Stromal cell of bone marrow (primary cell): Measurements from ENCODE around the gene DCST2.
A peak's percentile ranks its signal among the peaks of the same experiment; 100 is the strongest.

ENCODE experiments used
- DNase-seq: peaks from one replicate; pipeline ENCODE4 v3.0.0-alpha.2; 2012; ENCODE audit warnings: low read depth

The DCST2 gene

DNA sequence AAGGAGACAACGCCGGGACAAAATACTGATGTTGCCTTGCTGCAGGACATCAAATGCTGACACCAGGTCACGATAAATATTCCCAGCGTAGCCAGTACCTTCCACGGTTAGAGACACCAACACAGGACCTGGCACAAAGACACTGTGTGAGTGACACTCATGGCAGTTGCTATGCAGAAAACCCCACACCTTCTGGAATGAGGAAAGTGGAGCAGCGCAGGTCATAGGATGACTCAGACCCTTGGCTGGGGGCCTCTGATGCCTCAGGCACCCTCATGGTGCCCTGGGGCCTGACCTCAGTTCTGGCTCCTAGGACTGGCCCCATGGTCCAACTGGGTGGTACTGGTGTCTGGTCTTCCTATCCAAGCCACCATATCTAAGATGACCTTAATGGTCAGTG lies 7.0 kb downstream of the DCST2 start:
- no peak for DNase-seq

DNA sequence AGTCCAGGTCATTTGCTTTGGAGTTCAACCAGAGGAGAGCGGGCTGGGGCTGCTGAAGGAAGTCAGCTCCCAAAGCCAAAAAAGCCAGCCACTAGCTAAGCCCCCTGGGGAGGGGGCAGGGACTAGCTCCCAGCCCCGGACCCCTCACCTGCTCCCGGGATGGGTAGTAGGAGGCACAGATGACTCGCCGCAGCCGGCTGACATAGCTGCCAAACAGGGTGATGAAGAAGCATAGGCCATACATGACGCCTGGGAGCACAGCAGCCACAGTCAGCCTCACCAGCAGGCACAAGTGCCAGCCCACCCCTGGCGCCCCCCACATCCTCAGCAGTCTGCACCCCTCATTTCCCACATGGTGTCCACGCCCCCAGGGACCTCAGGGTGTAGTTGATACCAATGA lies 7.4 kb downstream of the DCST2 start:
- no peak for DNase-seq

DNA sequence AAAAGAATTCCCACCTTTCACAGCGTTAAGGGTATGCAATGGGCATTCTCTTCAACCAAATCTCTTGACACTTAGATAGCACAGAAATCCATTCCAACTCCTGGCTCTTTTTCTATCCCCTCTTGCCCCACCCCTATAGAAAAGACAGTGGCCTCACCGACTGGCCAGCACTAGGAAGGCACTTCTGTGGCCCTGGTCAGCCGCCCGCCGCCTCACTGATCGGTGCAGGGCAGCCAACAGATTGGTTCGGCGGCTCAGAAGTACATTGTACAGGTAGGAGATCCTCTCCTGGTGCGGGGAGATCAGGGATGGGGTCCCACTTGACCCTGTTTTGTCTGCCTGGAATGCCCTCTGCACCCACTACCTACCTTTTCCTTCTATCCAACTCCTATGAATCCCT lies 9.3 kb downstream of the DCST2 start:
- no peak for DNase-seq

DNA sequence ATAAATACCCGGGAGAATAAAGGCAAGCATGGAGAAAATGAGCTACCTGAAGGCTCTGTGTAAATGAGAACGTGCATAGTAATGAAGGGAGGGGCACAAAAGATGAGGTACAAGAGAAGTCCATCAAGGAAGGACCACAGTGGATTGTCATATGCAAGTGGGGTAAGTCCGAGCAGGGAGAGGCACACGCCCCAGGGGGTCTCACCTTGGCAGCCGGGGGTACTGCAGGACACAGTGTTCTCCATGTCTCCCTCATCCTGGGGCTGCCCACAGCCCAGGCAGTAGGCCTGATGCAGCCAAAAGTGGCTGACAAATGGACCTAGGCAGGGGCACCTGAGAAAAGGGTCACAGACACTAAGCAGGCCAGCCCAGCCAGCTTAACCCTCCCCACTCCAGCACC lies 10.0 kb downstream of the DCST2 start:
- no peak for DNase-seq

DNA sequence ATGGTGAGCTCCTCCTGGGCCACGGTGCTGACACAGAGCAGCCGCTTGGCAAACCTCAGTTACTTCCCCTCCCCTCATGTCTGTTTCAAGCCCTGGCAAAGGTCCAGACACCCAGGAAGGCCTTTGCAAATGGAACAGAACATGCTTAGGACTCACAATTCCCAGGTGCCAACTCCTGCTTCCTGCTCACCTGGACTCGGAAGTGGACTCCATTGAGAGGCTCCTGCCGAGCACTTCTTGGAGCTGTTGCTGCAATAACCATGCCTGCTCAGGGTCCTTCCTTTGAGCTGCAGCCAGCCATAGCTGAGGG lies 10.7 kb downstream of the DCST2 start:
- DNase-seq, result no peak

DNA sequence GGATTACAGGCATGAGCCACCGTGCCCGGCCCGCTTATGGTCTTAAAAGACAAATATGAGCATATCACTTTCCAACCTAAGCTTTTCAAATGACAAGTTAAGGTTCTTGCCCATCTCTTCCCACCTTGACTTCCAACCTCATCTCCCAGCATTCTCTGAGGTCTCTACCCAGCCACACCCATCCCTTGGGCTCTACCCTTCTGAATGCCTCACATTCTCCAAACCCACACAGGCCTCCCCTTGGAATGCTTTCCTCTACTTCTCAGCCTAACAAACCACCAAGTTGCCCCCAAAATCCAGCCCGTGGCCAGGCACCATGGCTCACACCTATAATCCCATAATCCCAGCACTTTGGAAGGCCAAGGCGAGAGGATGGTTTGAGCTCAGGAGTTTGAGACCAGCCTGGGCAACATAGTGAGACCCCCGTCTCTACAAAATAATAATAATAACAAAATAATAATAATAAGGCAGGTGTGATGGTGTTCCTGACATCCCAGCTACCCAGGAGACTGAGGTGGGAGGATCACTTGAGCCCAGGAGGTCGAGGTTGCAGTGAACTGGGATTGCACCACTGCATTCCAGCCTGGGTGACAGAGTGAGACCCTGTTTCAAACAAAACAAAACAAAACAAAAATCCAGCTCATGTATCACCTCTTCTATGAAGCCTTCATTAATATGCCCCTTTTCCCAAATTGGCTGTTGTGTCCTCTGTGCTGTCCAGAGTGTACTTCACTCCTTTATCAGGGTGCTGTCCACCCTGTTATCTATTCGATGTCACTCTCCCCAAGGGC lies 11.2 kb downstream of the DCST2 start:
- no peak for DNase-seq

DNA sequence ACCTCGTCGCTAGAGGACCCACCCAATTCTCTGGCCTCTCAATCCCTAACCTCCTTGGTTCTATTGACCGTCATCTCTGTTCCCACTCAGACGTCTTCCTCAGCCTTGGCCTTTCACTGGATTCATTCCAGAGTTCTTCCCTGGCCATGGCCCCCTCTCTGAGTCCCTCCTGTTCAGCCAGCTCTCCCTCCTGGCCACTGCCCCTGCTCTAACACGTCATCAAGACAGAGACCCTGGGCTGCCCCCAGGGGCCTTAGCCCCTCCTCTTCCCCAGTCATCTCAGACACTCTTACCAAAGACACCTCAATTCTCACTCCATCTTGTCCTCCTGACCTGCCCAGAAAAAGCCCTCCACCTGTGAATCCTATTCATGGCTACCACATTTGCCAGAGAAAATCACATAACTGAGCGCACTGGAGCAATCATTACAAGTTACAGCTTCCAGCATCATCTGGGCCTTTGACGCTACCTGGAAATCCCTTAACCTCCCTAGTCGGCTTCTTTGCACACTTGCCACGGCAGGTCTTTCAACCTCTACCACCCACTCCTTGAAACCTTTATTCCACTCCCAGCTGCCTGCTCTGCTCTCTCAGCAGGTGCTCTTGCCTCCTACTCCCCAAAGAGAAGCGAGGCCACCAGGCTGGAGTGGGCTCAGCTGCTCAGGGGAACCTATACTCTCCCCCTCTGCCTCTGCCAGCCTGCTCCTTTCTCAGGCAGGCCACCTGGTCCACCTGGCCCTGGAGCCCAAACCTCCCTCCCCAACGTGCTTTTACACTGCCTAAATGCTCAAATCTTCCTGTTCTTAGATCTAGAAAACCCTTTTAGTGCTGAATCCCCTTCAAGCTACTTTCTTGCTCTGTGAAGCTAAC lies 14.0 kb downstream of the DCST2 start:
- no peak for DNase-seq

DNA sequence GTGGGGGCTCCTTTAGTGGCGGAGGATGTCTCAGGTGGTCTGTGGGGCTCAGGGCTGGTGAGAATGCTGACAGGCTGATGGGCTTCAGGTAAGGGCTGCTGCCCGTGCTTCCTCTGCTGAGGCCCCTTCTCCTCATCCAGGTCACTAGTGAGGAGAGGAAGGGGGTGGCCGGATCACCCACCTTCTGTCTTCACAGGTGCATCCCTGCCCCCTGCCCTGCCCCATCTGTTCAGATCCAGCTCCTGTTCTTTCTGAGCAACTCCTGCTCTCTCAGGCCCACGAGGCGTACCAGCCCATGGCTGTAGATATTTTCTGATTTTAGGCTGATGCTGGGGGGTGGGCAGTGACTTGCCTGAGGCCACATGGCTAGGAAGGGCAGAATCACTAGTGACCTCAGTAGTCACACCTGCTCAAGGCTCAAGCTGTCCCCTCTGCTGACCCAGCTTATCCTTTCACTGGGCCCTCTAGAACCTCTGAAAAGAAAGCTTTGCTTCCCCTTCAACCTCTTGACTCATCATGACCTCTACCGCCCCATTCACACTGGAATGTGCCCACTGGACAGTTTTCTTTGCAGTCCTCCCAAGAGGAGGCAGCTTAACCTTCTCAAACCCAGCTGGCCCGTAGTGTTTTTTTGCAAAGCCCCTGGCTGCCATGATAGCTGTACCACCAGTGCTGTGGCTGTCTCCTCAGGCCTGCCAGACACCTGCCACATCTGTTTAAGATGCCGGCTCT lies 14.8 kb downstream of the DCST2 start:
- no peak for DNase-seq

DNA sequence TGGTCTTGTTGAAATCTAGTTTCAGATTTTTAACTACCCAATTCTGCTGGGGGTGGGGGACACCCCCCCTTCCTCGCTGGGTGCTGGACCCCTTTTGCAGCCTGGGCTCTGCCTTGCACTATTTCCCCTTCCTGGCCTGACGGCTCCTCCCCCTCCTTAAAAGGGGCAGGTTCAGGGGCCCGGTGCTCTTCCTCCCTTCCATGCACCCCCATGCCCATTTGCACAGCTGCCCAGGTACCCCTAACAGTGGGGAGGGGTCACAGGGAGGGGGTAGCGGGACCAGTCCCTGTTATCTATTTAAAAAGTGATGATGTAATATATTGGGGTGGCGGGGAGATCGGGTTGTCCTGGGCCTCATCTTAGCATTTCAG lies 15.7 kb downstream of the DCST2 start:
- no peak for DNase-seq

DNA sequence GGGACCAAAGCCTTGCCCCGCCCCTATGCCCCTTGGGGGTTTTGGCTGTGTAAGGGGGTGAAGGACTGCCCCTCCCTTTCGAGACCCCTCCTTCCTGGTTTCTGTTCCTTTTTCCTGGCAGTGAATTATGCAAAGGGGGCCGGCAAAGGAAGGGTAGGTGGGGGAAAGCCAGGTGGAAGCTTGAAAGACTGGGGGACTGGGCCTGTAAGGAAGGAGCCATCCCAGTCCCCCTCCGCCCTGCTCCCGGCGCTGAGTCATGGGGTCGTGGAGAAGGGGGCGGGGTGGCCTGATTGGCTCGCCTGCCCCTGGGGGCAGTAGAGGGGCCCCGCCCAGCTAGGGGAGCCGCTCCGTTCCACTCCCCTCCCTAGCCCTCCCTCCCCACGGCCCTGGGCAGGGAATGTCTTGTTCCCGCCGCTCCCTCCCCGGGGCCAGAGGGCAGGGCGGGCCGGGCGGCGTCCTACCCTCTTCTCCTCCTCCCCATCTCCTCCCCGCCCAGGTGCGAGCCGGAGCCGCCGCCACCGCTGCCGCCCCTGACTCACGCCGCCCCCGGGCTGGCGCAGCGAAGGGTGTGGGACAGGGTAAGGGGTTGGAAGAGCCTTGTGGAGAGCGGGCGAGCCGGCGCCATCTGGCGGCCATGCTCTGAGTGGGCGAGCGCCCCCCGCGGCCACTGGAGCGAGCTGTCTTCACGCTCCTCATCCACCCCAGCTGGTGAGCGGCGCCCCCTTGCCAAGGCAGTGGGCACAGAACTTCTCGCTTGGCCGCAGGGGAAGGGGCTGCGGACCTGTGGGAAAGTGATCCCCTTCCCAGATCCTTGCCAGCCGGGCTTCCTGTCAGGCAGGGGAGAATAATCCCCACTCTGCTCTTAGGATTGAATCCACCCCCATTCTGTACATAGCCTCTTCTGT lies 16.3 kb downstream of the DCST2 start:
- DNase-seq, result peak; percentile 68

DNA sequence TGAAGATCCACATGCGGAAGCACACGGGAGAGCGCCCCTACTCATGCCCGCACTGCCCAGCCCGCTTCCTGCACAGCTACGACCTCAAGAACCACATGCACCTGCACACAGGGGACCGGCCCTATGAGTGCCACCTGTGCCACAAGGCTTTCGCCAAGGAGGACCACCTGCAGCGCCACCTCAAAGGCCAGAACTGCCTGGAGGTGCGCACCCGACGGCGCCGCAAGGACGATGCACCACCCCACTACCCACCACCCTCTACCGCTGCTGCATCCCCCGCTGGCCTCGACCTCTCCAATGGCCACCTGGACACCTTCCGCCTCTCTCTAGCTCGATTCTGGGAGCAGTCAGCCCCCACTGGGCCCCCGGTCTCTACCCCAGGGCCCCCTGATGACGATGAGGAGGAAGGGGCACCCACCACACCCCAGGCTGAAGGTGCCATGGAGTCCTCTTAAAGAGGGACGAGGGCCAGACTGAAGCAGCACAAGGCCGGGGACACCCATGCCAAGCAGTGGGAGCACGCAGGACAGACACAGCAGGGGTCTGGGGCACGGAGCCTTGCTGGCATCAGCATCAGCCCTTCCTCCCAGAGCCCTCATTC lies 17.2 kb downstream of the DCST2 start:
- no peak for DNase-seq

DNA sequence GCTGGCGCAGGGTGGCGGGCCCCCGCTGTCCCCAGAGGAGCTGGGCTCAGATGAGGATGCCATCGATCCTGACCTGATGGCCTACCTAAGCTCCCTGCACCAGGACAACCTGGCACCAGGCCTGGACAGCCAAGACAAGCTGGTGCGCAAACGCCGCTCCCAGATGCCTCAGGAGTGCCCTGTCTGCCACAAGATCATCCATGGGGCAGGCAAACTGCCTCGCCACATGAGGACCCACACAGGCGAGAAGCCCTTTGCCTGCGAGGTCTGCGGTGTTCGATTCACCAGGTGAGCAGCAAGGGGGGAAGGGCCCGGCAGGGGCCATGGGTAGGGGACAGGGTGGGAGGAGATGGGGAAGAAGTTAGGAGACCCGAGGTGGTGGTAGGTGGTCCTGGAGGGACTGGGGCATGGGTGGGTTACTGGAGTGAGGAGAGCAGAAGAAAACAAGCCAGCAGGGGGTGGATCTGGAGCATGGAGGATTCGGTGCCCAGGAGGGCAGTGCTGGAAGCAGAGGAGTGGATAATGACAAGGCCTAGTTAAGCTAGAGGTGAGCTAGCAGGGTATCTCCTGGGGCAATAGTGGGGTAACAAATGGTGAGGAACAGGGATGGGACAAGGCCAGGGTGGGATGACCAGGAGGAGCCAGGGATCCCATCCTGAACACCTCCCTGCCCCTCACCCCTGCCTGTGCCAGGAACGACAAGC lies 17.9 kb downstream of the DCST2 start:
- DNase-seq, result no peak

DNA sequence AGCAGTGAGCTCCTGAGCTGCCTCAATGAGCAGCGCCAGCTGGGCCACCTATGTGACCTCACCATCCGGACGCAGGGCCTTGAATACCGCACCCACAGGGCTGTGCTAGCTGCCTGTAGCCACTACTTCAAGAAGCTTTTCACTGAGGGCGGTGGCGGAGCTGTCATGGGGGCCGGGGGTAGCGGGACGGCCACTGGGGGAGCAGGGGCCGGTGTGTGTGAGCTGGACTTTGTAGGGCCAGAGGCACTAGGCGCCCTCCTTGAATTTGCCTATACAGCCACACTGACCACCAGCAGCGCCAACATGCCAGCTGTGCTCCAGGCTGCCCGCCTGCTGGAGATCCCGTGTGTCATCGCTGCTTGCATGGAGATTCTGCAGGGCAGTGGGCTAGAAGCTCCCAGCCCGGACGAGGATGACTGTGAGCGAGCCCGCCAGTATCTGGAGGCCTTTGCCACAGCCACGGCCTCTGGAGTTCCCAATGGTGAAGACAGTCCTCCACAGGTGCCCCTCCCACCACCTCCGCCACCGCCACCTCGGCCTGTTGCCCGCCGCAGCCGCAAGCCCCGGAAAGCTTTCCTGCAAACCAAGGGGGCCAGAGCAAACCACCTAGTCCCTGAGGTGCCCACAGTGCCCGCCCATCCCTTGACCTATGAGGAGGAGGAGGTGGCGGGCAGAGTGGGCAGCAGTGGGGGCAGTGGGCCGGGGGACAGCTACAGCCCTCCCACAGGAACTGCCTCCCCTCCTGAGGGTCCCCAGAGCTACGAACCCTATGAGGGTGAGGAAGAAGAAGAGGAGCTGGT lies 18.7 kb downstream of the DCST2 start:
- DNase-seq, result no peak

DNA sequence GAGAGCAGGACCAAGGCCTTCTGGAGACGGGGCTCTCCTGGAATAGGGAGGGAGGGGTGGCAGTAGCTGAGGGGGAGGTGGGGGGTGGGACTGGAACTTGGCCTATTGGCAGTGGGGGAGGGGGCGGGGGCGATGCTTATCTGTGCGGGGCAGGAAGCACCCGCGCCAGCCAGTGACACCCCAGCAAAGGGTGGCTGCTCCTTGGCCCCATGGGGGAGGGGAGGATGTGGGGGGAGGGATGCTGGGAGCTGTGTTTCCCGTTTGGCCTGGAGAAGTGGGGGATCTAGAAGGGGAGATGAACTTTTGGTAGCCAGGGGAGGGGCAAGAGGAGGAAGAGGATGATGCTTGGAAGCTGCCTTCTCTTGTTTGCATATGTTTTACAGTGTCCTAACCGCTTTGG lies 19.9 kb downstream of the DCST2 start:
- no peak for DNase-seq

DNA sequence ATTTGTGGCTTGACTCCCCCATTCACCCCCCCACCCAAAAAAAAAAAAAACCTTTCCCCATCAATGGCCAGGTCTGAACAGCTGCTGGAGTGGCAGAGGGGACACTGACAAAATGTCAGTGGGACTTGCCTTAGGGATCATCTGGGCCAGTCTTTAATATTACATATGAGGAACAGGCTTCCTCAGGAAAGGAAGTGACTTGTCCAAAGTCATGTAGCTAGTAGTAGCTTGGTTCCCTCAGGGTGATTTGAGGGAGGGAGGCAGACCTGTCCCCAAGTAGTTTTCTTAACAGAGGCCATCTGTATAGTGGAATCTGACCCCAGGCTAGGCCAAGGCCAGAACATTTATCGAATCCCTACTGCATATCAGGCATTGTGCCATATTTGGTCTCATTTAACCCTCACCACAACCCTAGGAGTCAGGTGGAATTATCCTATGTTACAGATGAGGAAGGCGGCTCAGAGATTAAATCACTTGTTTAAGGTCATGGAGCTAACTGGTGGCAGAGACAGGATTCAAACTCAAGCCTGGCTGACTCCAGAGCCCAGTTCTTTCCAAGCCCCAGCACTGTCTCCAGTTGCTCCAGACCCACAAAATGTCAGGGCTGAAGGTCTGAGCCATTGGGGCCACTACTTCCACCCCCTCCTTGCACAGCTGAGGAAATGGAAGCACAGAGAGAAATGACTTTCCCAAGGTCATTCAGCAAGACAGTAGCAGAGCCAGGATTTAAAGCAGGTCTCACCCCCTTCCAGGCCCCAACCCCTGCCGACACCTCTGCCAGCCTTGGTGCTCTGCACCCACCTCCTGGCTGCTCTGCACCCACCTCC lies 20.6 kb downstream of the DCST2 start:
- no peak for DNase-seq

DNA sequence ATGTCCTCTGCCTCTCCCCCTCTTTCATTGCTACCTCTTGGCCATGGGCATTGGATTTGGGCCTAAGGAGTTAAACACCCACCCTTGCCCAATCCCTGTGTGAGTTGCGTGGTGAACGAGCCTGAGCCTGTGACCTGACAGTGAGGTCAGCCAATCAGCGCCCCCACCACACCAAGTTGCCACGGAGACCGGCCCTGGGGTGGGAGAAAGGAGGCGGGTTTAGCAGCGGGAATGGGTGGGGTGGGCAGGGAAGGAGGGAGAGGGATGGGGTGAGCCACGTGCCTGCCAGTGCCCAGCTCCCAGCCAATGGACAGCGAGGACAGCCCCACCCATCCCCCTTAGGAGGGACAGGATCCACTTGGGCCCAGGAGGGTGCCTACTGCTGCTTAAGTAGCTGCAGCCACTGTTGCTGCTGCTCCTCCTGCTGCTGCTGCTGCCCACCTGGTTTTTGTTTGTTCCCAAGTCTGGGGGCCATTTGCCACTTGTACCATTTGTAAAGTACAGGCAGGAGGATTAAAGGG lies 21.5 kb downstream of the DCST2 start:
- DNase-seq, result peak; percentile 61

DNA sequence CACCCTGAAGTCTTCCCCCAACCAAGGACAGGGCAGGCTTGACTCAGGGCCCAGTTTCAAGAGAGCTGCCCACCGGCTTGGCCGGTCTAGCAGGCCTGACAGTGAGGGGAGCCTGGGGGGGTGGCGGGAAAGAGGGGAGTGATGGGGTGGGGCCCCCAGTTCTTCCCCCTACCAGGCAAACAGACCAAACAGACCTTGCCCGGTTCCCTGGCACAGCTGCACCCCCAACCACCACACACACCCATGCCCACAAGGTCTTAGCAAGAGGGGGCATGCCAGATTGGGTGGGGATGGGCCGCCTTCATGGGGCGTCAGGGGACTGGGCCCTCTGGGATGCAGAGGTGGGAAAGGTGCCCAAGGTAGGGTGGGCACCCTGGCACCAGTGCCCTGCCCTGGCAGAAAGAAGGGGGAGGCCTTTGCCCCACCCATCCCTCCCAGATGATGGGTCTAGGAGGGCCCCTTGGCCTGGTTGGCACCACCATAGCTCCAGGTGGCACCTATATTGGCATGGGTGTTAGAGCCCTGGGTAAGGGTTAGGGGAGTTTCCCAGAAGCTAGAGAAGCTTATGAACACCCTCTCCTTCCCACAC lies 22.1 kb downstream of the DCST2 start:
- no peak for DNase-seq

DNA sequence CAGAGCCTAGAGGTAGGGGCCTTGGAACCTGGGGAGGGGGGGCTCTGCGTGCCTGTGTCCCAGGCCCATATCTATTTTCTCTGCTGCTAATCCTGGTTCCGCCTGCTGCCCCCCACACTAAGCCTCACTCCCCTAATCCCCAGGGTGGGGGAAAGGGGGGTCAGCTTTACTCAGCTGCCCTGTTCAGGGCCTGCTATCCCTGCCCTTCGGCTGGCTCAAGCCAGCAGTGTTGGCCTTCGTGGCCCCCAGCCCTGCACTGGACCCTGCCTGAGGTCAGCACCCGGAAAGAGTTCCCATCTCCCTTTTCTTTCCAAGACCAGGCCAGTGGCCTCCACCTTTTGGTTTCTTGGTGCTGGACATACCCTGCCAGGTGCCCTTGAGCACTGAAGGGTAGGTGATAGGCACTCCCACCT lies 22.6 kb downstream of the DCST2 start:
- no peak for DNase-seq
